ENCODE results near the gene ATP12A. TPM values are rescaled to one million over a fixed set of nuclear protein-coding genes. Genes with fewer than 3 reads are reported as not detected.

ATP12A gene
- total and polyA plus RNA-seq, 2 of the 8 experiments (the other 6 are each of a cell fraction or from before 2014, with no cell fraction given), result 0.80 to 1.3 TPM

DNA sequence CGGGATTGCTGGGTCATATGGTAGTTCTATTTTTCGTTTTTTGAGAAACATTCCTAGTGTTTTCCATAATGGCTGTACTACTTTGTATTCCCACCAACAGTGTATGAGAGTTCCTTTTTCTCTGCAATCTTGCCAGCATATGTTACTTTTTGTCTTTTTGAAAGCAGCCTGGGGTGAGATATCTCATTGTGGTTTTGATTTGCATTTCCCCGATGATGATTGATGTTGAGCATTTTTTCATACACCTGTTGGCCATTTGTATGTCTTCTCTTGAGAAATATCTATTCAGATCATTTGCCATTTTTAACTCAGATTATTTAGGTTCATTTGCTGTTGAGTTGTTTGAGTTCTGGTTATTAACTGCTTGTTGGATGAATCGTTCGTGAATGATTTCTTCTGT, 18.5 kb upstream of the ATP12A start:
- Histone ChIP-seq H3K14ac (ENCODE audit: insufficient read length) (no peak overlapping the region), H2BK5ac (ENCODE audit: low read depth, low read length) (no peak overlapping the region), H3K79me1 (ENCODE audit: low read depth, low read length) (no peaks in the 10 kb centered on the region), H3K79me2 (ENCODE audit: control insufficient read depth in 1 of 2, insufficient read depth in 2 of 2, low read length in 2 of 2) (no peaks in the 10 kb centered on the region), H3K23ac (ENCODE audit: insufficient read length) (no peak overlapping the region), H3K27ac (ENCODE audit: low read depth, low read length) (no peak overlapping the region), H3K23me2 (ENCODE audit: low read depth, low read length) (no peaks in the 10 kb centered on the region), H3K27me3 (replicated peaks in 1 of 4; ENCODE audit: control insufficient read depth in 3 of 4, extremely low read depth in 1 of 4, insufficient read depth in 3 of 4, low read length in 3 of 4) (no peaks in the 10 kb centered on the region), H3K9me3 (ENCODE audit: insufficient read depth in 2 of 2, low read depth in 1 of 2, low read length in 1 of 2) (no peaks in the 10 kb centered on the region), H3K4me1 (replicated peaks in 1 of 4; ENCODE audit: control insufficient read depth in 3 of 4, insufficient read depth in 4 of 4, low read length in 3 of 4) (no peaks in the 10 kb centered on the region), H2AFZ (ENCODE audit: low read length) (no peak overlapping the region), H4K8ac (ENCODE audit: extremely low read depth, insufficient read depth, low read length) (no peak overlapping the region), H3K4me2 (ENCODE audit: insufficient read depth in 1 of 2, low read depth in 2 of 2, low read length in 2 of 2) (no peak overlapping the region), H3K4me3 (ENCODE audit: extremely low read depth in 1 of 4, insufficient read depth in 2 of 4, low read depth in 3 of 4, low read length in 4 of 4) (no peak overlapping the region), H3K36me3 (ENCODE audit: control insufficient read depth in 2 of 4, insufficient read depth in 4 of 4, low read length in 3 of 4) (no peaks in the 10 kb centered on the region), H2BK12ac (ENCODE audit: low read depth, low read length) (no peak overlapping the region), H2BK120ac (replicated peaks; ENCODE audit: low read depth, low read length) (no peak overlapping the region), H3K4ac (replicated peaks; ENCODE audit: insufficient read length, low read depth, low read length) (no peak overlapping the region), H3K56ac (replicated peaks; ENCODE audit: insufficient read length, low read depth, low read length) (no peak overlapping the region), H4K91ac (replicated peaks; ENCODE audit: insufficient read length, low read length) (no peak overlapping the region), H2BK20ac (ENCODE audit: low read length) (no peak overlapping the region), H3K18ac (ENCODE audit: extremely low read depth, low read length) (no peak overlapping the region), H2AK5ac (ENCODE audit: low read depth, low read length) (no peak overlapping the region), H4K20me1 (replicated peaks in 1 of 2; ENCODE audit: control insufficient read depth in 1 of 2, insufficient read depth in 2 of 2, low read length in 2 of 2) (no peaks in the 10 kb centered on the region), H3K9ac (replicated peaks in 1 of 4; ENCODE audit: extremely low read depth in 1 of 4, low read depth in 3 of 4, low read length in 3 of 4) (no peak overlapping the region), H4K5ac (ENCODE audit: insufficient read length, low read depth, low read length) (no peak overlapping the region), H2BK15ac (ENCODE audit: low read length) (no peak overlapping the region)
- WGBS, 2 experiments (ENCODE audit: extremely low coverage in 1 of 2, insufficient coverage in 1 of 2, insufficient read length in 1 of 2, insufficient replicate concordance in 2 of 2, low coverage in 1 of 2, low lambda C conversion rate in 2 of 2, missing lambda C conversion rate in 1 of 2), result 86% methylated on average over 5 of the region's 5 CpGs; no CpG with 5 or more reads in 1 of the 2 experiments
- POLR2A ChIA-PET (ENCODE audit: partially characterized antibody), result no interaction called here
- FAIRE-seq (no peak), DNase-seq (ENCODE audit: low read depth in 1 of 2, low spot score in 2 of 2) (no peak)
- CTCF ChIA-PET (ENCODE audit: partially characterized antibody), result interaction anchor here (1.1 to 4.9 kb wide), 4 partner anchors 11 to 35 kb away, joined by 3 to 24 read pairs (median 12); partner anchors contain the start of gene ATP12A
- no peak for TF ChIP-seq CHD1 (IDR thresholded peaks at IDR 0.05; ENCODE audit: low read depth, low read length)
- TF ChIP-seq GTF2F1 (IDR thresholded peaks at IDR 0.05; ENCODE audit: borderline replicate concordance, low read depth, low read length), result no peak
- TF ChIP-seq MAFK (IDR thresholded peaks at IDR 0.05; ENCODE audit: low read depth, low read length), result no peak
- no peak for TF ChIP-seq KDM4A (IDR thresholded peaks at IDR 0.05; ENCODE audit: low read depth, low read length, severe bottlenecking)
- no peak for TF ChIP-seq POLR2AphosphoS5 (IDR thresholded peaks at IDR 0.05; ENCODE audit: low read depth, low read length)
- TF ChIP-seq TBP (IDR thresholded peaks at IDR 0.05; ENCODE audit: low read depth, low read length), result no peak
- TF ChIP-seq HDAC6 (IDR thresholded peaks at IDR 0.05; ENCODE audit: low read depth, low read length), result no peak
- TF ChIP-seq KDM5A (IDR thresholded peaks at IDR 0.05; ENCODE audit: low read length), result no peak
- no peak for TF ChIP-seq EZH2 (IDR thresholded peaks at IDR 0.05; ENCODE audit: low read depth, low read length, severe bottlenecking)
- no peak for TF ChIP-seq RNF2 (IDR thresholded peaks at IDR 0.05; ENCODE audit: borderline replicate concordance, low read depth, low read length, missing control alignments, poor library complexity, severe bottlenecking)
- TF ChIP-seq BCL11A (IDR thresholded peaks at IDR 0.05; ENCODE audit: low read depth in 2 of 2, low read length in 2 of 2), result no peak
- no peak for TF ChIP-seq SP4 (IDR thresholded peaks at IDR 0.05; ENCODE audit: low read length)
- TF ChIP-seq, protein P1, sequence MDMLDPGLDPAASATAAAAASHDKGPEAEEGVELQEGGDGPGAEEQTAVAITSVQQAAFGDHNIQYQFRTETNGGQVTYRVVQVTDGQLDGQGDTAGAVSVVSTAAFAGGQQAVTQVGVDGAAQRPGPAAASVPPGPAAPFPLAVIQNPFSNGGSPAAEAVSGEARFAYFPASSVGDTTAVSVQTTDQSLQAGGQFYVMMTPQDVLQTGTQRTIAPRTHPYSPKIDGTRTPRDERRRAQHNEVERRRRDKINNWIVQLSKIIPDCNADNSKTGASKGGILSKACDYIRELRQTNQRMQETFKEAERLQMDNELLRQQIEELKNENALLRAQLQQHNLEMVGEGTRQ (IDR thresholded peaks at IDR 0.05; ENCODE audit: low read length), result no peak
- TF ChIP-seq SIX5 (IDR thresholded peaks at IDR 0.05; ENCODE audit: low read depth, low read length), result no peak

Data from H1 (cell line).